Measurements from ENCODE around the gene C2CD4C. TPM values are rescaled to one million over a fixed set of nuclear protein-coding genes. Genes with fewer than 3 reads are reported as not detected.
"Not testable (repeated sequence)": the region's sequence is repeated elsewhere in the genome, so short reads cannot be mapped to it uniquely, and the experiment has no call there.

C2CD4C gene
- total RNA-seq, 3 donors from 2014 or later: 0.17 to 1.7 (median 0.65) TPM

GRCh38 chr19:435707-436412 is 26.9 kb upstream of the C2CD4C start:
- no peak overlapping the region for H3K4me3 ChIP-seq
- intact Hi-C loops (cut with DNase I, micrococcal nuclease): no loop called here
- DNase-seq: no peak
- TF ChIP-seq CTCF (IDR thresholded peaks at IDR 0.05): no peak
- H3K36me3 ChIP-seq (ENCODE audit: low read depth): no peaks in the 10 kb centered on the region
- no peaks in the 10 kb centered on the region for H3K4me1 ChIP-seq (ENCODE audit: low read depth)
- H3K9me3 ChIP-seq: peaks cover 1% of the 10 kb centered on the region
- ATAC-seq: no peak

- no peak for ATAC-seq
- Histone ChIP-seq H3K4me3 (no peak overlapping the region), H3K9me3 (peaks cover 3% of the 10 kb centered on the region), H3K4me1 (ENCODE audit: low read depth) (no peaks in the 10 kb centered on the region), H3K36me3 (ENCODE audit: low read depth) (no peaks in the 10 kb centered on the region)
- TF ChIP-seq CTCF (IDR thresholded peaks at IDR 0.05): no peak
- intact Hi-C loops (cut with DNase I, micrococcal nuclease): no loop called here
- DNase-seq: no peak
Observed at GRCh38 chr19:435056-435706, 26.2 kb upstream of the C2CD4C start.

- Histone ChIP-seq H3K4me3 (no peak overlapping the region), H3K4me1 (ENCODE audit: low read depth) (no peaks in the 10 kb centered on the region), H3K36me3 (ENCODE audit: low read depth) (no peaks in the 10 kb centered on the region), H3K9me3 (peaks cover 3% of the 10 kb centered on the region)
- DNase-seq: no peak
- no peak for TF ChIP-seq CTCF (IDR thresholded peaks at IDR 0.05)
- intact Hi-C loops (cut with DNase I, micrococcal nuclease): no loop called here
- ATAC-seq: no peak
Observed at GRCh38 chr19:434152-434960, 25.4 kb upstream of the C2CD4C start.

GRCh38 chr19:430701-431100 is 21.8 kb upstream of the C2CD4C start:
- intact Hi-C loops (cut with DNase I, micrococcal nuclease): no loop called here

GRCh38 chr19:428149-428548 is 19.2 kb upstream of the C2CD4C start:
- intact Hi-C loops (cut with DNase I, micrococcal nuclease): no loop called here
- H3K9me3 ChIP-seq: peaks cover 3% of the 10 kb centered on the region
- no peak for ATAC-seq
- DNase-seq: no peak
- no peak overlapping the region for H3K4me3 ChIP-seq
- no peaks in the 10 kb centered on the region for H3K36me3 ChIP-seq (ENCODE audit: low read depth)
- no peak for TF ChIP-seq CTCF (IDR thresholded peaks at IDR 0.05)
- no peaks in the 10 kb centered on the region for H3K4me1 ChIP-seq (ENCODE audit: low read depth)

More at GRCh38 chr19:430701-431100, 21.8 kb upstream of the C2CD4C start:
- Histone ChIP-seq H3K4me1 (ENCODE audit: low read depth) (no peaks in the 10 kb centered on the region), H3K36me3 (ENCODE audit: low read depth) (no peaks in the 10 kb centered on the region), H3K9me3 (peaks cover 3% of the 10 kb centered on the region), H3K4me3 (no peak overlapping the region)
- TF ChIP-seq CTCF (IDR thresholded peaks at IDR 0.05): no peak
- DNase-seq: no peak
- ATAC-seq: no peak

- H3K4me3 ChIP-seq; H3K4me1 ChIP-seq (ENCODE audit: low read depth); DNase-seq; intact Hi-C loops (cut with DNase I, micrococcal nuclease); H3K36me3 ChIP-seq (ENCODE audit: low read depth); ATAC-seq; H3K9me3 ChIP-seq: not testable (repeated sequence)
Observed at GRCh38 chr19:427675-428074, 18.7 kb upstream of the C2CD4C start.
